Measurements from ENCODE around the gene GBA2. TPM values are rescaled to one million over a fixed set of nuclear protein-coding genes. Genes with fewer than 3 reads are reported as not detected.

Gene GBA2
- total RNA-seq, 1 experiment from 2014 or later = 63.6 TPM

GRCh38 chr9:35728041-35728971, 20.7 kb downstream of the GBA2 start:
- intact Hi-C loops (cut with micrococcal nuclease) = loop anchor here (5.0 kb wide), 1 partner anchor 36 kb away; no protein-coding TSS in a partner anchor
- ChIA-PET POLR2A (interaction anchor here (0.8 kb wide), 1 partner anchor 16 kb away, joined by 3 read pairs; no protein-coding TSS in a partner anchor), RAD21 (ENCODE audit: low non-redundant PET in 1 of 2, low total read pairs in 2 of 2, uncharacterized antibody in 2 of 2, unreplicated experiment in 2 of 2) (no interaction called here), CTCF (interaction anchor here (1.3 to 1.5 kb wide), 2 partner anchors 31 to 71 kb away, joined by 3 read pairs; no protein-coding TSS in a partner anchor)
- H3K4me3 ChIP-seq (replicated peaks in 1 of 2; ENCODE audit: low read depth in 1 of 2, low read length in 2 of 2) = no peak overlapping the region
- H3K4me2 ChIP-seq (ENCODE audit: low read length) = no peak overlapping the region
- H3K27me3 ChIP-seq (ENCODE audit: insufficient read depth, low read length) = no peaks in the 10 kb centered on the region
- H4K20me1 ChIP-seq (ENCODE audit: insufficient read depth) = no peaks in the 10 kb centered on the region
- ATAC-seq (no peak), DNase-seq (ENCODE audit: low read depth, low spot score) (no peak)
- H3K4me1 ChIP-seq (ENCODE audit: control insufficient read depth in 1 of 2, insufficient read depth in 2 of 2, low read length in 2 of 2) = peaks cover 12 to 26% of the 10 kb centered on the region in 2 experiments; a peak in 3 of 4 replicates
- TF ChIP-seq TCF7L2 (IDR thresholded peaks at IDR 0.05; ENCODE audit: borderline replicate concordance, extremely low read depth, insufficient read depth, insufficient read length) (no peak), CTCF (IDR thresholded peaks at IDR 0.05 in 2 of 3, conservative IDR thresholded peaks at IDR 0.05 in 1 of 3; ENCODE audit: borderline replicate concordance in 1 of 3, insufficient read depth in 1 of 3, low read depth in 2 of 3, low read length in 2 of 3) (no peak), SRF (IDR thresholded peaks at IDR 0.05; ENCODE audit: low read depth) (no peak), POLR2A (IDR thresholded peaks at IDR 0.05; ENCODE audit: borderline replicate concordance, extremely low read depth, insufficient read depth, insufficient read length) (no peak), EZH2phosphoT487 (IDR thresholded peaks at IDR 0.05; ENCODE audit: borderline replicate concordance) (no peak), POLR2AphosphoS5 (IDR thresholded peaks at IDR 0.05; ENCODE audit: low read depth, low read length) (no peak), JUND (IDR thresholded peaks at IDR 0.05) (no peak), EZH2 (IDR thresholded peaks at IDR 0.05) (no peak), ELF1 (IDR thresholded peaks at IDR 0.05; ENCODE audit: borderline replicate concordance, low read depth) (no peak), FOSL1 (IDR thresholded peaks at IDR 0.05; ENCODE audit: low read depth) (no peak)
- H3K9me3 ChIP-seq (ENCODE audit: control insufficient read depth in 1 of 2, insufficient read depth in 1 of 2, low read depth in 1 of 2, low read length in 2 of 2) = no peaks in the 10 kb centered on the region
- no peak overlapping the region for H3K9ac ChIP-seq (ENCODE audit: low read length)
- no TSS peak for BruUV-seq (replicated peaks)
- peaks cover 18 to 23% of the 10 kb centered on the region in 2 experiments; a peak in 3 of 4 replicates for H3K36me3 ChIP-seq (ENCODE audit: control insufficient read depth in 1 of 2, insufficient read depth in 2 of 2, low read length in 2 of 2)
- H3K27ac ChIP-seq (ENCODE audit: low read depth, low read length) = no peak overlapping the region
- no peak overlapping the region for H2AFZ ChIP-seq (ENCODE audit: low read depth, low read length, poor library complexity, severe bottlenecking)
- H3K9me2 ChIP-seq (ENCODE audit: insufficient read depth) = no peaks in the 10 kb centered on the region
- peaks cover 59% of the 10 kb centered on the region for H3K79me2 ChIP-seq (ENCODE audit: insufficient read depth, low read length)
